ENCODE data around the gene PCED1A. TPM values are rescaled to one million over a fixed set of nuclear protein-coding genes. Genes with fewer than 3 reads are reported as not detected.

The PCED1A gene
- polyA plus RNA-seq, 1 experiment: 23.5 TPM

GRCh38 chr20:2797136-2797983, 43.1 kb downstream of the PCED1A start:
- peaks cover 30% of the 10 kb centered on the region for H3K27me3 ChIP-seq (ENCODE audit: control insufficient read depth, insufficient read depth, low read length)
- TF ChIP-seq, protein P1, sequence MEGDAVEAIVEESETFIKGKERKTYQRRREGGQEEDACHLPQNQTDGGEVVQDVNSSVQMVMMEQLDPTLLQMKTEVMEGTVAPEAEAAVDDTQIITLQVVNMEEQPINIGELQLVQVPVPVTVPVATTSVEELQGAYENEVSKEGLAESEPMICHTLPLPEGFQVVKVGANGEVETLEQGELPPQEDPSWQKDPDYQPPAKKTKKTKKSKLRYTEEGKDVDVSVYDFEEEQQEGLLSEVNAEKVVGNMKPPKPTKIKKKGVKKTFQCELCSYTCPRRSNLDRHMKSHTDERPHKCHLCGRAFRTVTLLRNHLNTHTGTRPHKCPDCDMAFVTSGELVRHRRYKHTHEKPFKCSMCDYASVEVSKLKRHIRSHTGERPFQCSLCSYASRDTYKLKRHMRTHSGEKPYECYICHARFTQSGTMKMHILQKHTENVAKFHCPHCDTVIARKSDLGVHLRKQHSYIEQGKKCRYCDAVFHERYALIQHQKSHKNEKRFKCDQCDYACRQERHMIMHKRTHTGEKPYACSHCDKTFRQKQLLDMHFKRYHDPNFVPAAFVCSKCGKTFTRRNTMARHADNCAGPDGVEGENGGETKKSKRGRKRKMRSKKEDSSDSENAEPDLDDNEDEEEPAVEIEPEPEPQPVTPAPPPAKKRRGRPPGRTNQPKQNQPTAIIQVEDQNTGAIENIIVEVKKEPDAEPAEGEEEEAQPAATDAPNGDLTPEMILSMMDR (IDR thresholded peaks at IDR 0.05; ENCODE audit: insufficient read depth, low read depth, low read length): no peak
- no peak overlapping the region for H3K4me3 ChIP-seq (ENCODE audit: low read depth, low read length)
- POLR2A ChIA-PET: interaction anchor here (0.6 kb wide), 1 partner anchor 11 kb away, joined by 3 read pairs; no protein-coding TSS in a partner anchor
- DNase-seq (ENCODE audit: low read depth): no peak
- no peaks in the 10 kb centered on the region for H3K36me3 ChIP-seq (ENCODE audit: control insufficient read depth, insufficient read depth, low read length)
- CTCF ChIA-PET: no interaction called here

- ChIA-PET POLR2A (no interaction called here), CTCF (no interaction called here)
- TF ChIP-seq, protein P1 (IDR thresholded peaks at IDR 0.05; ENCODE audit: insufficient read depth, low read depth, low read length): no peak
- DNase-seq (ENCODE audit: low read depth): no peak
- Histone ChIP-seq H3K27me3 (ENCODE audit: control insufficient read depth, insufficient read depth, low read length) (peaks cover 22% of the 10 kb centered on the region), H3K4me3 (ENCODE audit: low read depth, low read length) (no peak overlapping the region), H3K36me3 (ENCODE audit: control insufficient read depth, insufficient read depth, low read length) (no peaks in the 10 kb centered on the region)
Observed at GRCh38 chr20:2796011-2796660, 44.3 kb downstream of the PCED1A start.

DNA sequence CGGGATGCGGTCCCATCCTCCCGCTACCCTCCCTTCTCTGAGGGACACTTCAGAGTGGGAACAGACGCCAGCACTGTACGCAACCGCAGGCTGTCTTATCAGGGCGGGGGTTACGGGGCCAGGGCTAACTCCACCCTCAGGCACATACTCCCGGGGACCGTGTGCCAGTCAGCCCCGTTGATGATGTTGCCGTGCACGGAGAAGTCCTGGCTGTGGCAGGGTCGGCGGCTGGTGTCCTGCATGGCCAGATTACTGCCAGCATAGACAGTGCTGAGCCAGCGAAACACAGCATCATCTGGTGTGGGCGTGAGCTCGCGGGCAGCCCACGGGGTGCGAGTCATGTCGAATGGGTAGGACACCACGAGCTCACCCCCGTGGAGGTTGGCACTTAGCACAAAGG, 45.0 kb downstream of the PCED1A start:
- Histone ChIP-seq H3K27me3 (ENCODE audit: control insufficient read depth, insufficient read depth, low read length) (peaks cover 17% of the 10 kb centered on the region), H3K4me3 (ENCODE audit: low read depth, low read length) (no peak overlapping the region), H3K36me3 (ENCODE audit: control insufficient read depth, insufficient read depth, low read length) (no peaks in the 10 kb centered on the region)
- TF ChIP-seq, protein P1 (IDR thresholded peaks at IDR 0.05; ENCODE audit: insufficient read depth, low read depth, low read length): no peak
- ChIA-PET CTCF (interaction anchor here (1.5 kb wide), 1 partner anchor 56 kb away, joined by 6 read pairs; no protein-coding TSS in a partner anchor), POLR2A (no interaction called here)
- DNase-seq (ENCODE audit: low read depth): no peak

GRCh38 chr20:2794866-2795447, 45.5 kb downstream of the PCED1A start:
- DNase-seq (ENCODE audit: low read depth): no peak
- H3K36me3 ChIP-seq (ENCODE audit: control insufficient read depth, insufficient read depth, low read length): no peaks in the 10 kb centered on the region
- ChIA-PET CTCF (interaction anchor here (1.5 kb wide), 1 partner anchor 57 kb away, joined by 6 read pairs; no protein-coding TSS in a partner anchor), POLR2A (no interaction called here)
- TF ChIP-seq, protein P1 (IDR thresholded peaks at IDR 0.05; ENCODE audit: insufficient read depth, low read depth, low read length): no peak
- H3K4me3 ChIP-seq (ENCODE audit: low read depth, low read length): no peak overlapping the region
- peaks cover 15% of the 10 kb centered on the region for H3K27me3 ChIP-seq (ENCODE audit: control insufficient read depth, insufficient read depth, low read length)

DNA sequence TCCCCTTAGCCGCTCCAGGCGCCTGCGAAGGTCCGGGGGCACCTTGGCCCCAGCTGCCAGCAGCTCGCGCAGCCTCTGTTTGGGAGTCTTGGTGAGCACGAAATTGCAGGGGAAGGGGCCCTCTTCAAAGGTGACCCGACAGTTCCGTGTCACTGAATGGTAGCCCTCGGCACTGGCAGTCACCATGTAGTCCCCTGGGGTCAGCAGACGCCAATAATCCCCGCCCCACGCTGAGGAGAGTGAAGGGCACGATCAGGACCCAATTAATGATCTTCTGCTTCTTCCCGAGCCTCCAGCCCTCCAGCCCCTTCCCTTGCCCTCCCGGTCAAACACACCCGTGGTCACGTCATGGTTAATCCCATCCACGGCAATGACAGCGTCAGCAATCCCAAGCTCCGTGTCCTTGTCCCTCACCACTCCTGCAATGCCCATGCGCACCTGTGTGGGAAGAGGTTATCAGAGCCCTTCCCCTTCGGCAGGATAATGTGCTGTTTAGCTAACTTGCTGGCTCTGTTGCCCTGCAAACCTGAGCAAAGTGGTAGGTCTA, 46.2 kb downstream of the PCED1A start:
- DNase-seq (ENCODE audit: low read depth): no peak
- TF ChIP-seq, protein P1 (IDR thresholded peaks at IDR 0.05; ENCODE audit: insufficient read depth, low read depth, low read length): no peak
- Histone ChIP-seq H3K27me3 (ENCODE audit: control insufficient read depth, insufficient read depth, low read length) (peaks cover 10% of the 10 kb centered on the region; the same call in 1 of the 2 replicates), H3K36me3 (ENCODE audit: control insufficient read depth, insufficient read depth, low read length) (no peaks in the 10 kb centered on the region), H3K4me3 (ENCODE audit: low read depth, low read length) (no peak overlapping the region)
- ChIA-PET CTCF (interaction anchor here (0.5 to 1.5 kb wide), 2 partner anchors 58 to 120 kb away, joined by 3 to 6 read pairs; no protein-coding TSS in a partner anchor), POLR2A (no interaction called here)

Measured in BJ (cell line).